ENCODE measurements around the gene IMPG1.

GRCh38 chr6:76003686-76004085 lies 68.8 kb downstream of the IMPG1 start:
- TF ChIP-seq CTCF (conservative IDR thresholded peaks at IDR 0.05 in 1 of 2, IDR thresholded peaks at IDR 0.05 in 1 of 2; ENCODE audit: extremely low read depth in 1 of 2, insufficient read depth in 1 of 2, low read depth in 1 of 2, low read length in 2 of 2) (no peak), EZH2 (IDR thresholded peaks at IDR 0.05; ENCODE audit: borderline replicate concordance, low read length) (no peak)
